Inflammatory macrophage treated with lipopolysaccharide for 4 hours (primary cell): ENCODE results near the gene PDE3B.
A peak's percentile ranks its signal among the peaks of the same experiment; 100 is the strongest.
"Not testable (repeated sequence)": the region's sequence is repeated elsewhere in the genome, so short reads cannot be mapped to it uniquely, and the experiment has no call there.

Source experiments
- DNase-seq: peaks from one replicate; pipeline ENCODE4 v3.0.0-alpha.2; 2020

The PDE3B gene

GRCh38 chr11:14819596-14819995 is 176.0 kb downstream of the PDE3B start:
- no peak for DNase-seq

GRCh38 chr11:14821031-14821430 is 177.4 kb downstream of the PDE3B start:
- DNase-seq = no peak

GRCh38 chr11:14826600-14826999 is 183.0 kb downstream of the PDE3B start:
- no peak for DNase-seq

GRCh38 chr11:14835496-14836492 is 192.2 kb downstream of the PDE3B start:
- no peak for DNase-seq

GRCh38 chr11:14842002-14842401 is 198.4 kb downstream of the PDE3B start:
- DNase-seq = no peak

GRCh38 chr11:14852571-14853177 is 209.1 kb downstream of the PDE3B start:
- DNase-seq = no peak

- no peak for DNase-seq
Observed at GRCh38 chr11:14854057-14854456, 210.5 kb downstream of the PDE3B start.

- no peak for DNase-seq
Observed at GRCh38 chr11:14855890-14856289, 212.3 kb downstream of the PDE3B start.

- DNase-seq = no peak
Observed at GRCh38 chr11:14857621-14858020, 214.0 kb downstream of the PDE3B start.

- DNase-seq = no peak
Observed at GRCh38 chr11:14858404-14858803, 214.8 kb downstream of the PDE3B start.

GRCh38 chr11:14860511-14860910 is 216.9 kb downstream of the PDE3B start:
- no peak for DNase-seq

- DNase-seq = no peak
Observed at GRCh38 chr11:14861680-14862079, 218.1 kb downstream of the PDE3B start.

- DNase-seq = not testable (repeated sequence)
Observed at GRCh38 chr11:14863775-14864174, 220.2 kb downstream of the PDE3B start.

GRCh38 chr11:14872032-14872431 is 228.4 kb downstream of the PDE3B start:
- no peak for DNase-seq

GRCh38 chr11:14873632-14874031 is 230.0 kb downstream of the PDE3B start:
- no peak for DNase-seq

GRCh38 chr11:14875163-14875562 is 231.6 kb downstream of the PDE3B start:
- DNase-seq = no peak

- DNase-seq = no peak
Observed at GRCh38 chr11:14881576-14882193, 238.1 kb downstream of the PDE3B start.

- no peak for DNase-seq
Observed at GRCh38 chr11:14882196-14882595, 238.6 kb downstream of the PDE3B start.

- not testable (repeated sequence) for DNase-seq
Observed at GRCh38 chr11:14883683-14884082, 240.1 kb downstream of the PDE3B start.

- no peak for DNase-seq
Observed at GRCh38 chr11:14884667-14885273, 241.2 kb downstream of the PDE3B start.

- no peak for DNase-seq
Observed at GRCh38 chr11:14886513-14886912, 242.9 kb downstream of the PDE3B start.

GRCh38 chr11:14891143-14892035 is 247.8 kb downstream of the PDE3B start:
- peak; percentile 87 for DNase-seq
